ENCODE data around the gene GPA33.

- no peak for TF ChIP-seq POLR2AphosphoS5 (IDR thresholded peaks at IDR 0.05; ENCODE audit: low read depth, low read length)
- TF ChIP-seq SIN3A (IDR thresholded peaks at IDR 0.05; ENCODE audit: borderline replicate concordance, insufficient read depth, low read length) = no peak
- TF ChIP-seq, protein P1, sequence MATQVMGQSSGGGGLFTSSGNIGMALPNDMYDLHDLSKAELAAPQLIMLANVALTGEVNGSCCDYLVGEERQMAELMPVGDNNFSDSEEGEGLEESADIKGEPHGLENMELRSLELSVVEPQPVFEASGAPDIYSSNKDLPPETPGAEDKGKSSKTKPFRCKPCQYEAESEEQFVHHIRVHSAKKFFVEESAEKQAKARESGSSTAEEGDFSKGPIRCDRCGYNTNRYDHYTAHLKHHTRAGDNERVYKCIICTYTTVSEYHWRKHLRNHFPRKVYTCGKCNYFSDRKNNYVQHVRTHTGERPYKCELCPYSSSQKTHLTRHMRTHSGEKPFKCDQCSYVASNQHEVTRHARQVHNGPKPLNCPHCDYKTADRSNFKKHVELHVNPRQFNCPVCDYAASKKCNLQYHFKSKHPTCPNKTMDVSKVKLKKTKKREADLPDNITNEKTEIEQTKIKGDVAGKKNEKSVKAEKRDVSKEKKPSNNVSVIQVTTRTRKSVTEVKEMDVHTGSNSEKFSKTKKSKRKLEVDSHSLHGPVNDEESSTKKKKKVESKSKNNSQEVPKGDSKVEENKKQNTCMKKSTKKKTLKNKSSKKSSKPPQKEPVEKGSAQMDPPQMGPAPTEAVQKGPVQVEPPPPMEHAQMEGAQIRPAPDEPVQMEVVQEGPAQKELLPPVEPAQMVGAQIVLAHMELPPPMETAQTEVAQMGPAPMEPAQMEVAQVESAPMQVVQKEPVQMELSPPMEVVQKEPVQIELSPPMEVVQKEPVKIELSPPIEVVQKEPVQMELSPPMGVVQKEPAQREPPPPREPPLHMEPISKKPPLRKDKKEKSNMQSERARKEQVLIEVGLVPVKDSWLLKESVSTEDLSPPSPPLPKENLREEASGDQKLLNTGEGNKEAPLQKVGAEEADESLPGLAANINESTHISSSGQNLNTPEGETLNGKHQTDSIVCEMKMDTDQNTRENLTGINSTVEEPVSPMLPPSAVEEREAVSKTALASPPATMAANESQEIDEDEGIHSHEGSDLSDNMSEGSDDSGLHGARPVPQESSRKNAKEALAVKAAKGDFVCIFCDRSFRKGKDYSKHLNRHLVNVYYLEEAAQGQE (IDR thresholded peaks at IDR 0.05; ENCODE audit: insufficient read depth in 1 of 2, low read depth in 2 of 2, low read length in 2 of 2) = no peak
- TF ChIP-seq TAF1 (IDR thresholded peaks at IDR 0.05; ENCODE audit: borderline replicate concordance, insufficient read depth, low read length) = no peak
Measured at GRCh38 chr1:167071286-167071685, 18.9 kb downstream of the GPA33 start.
